Esophagus squamous epithelium (tissue), 4 donors: ENCODE measurements around the gene CTSO.

Experiments
- POLR2A ChIP-seq, 4 donors: fragments of 450-650 bp; IDR thresholded peaks; one replicate each; pipeline ENCODE4 v1.6.1; 2017; ENCODE audit warnings: antibody characterized with exemption in 4 of 4, mild to moderate bottlenecking in 4 of 4, moderate library complexity in 3 of 4
- TF ChIP-seq, protein P1 (sequence below), 6 experiments: fragments of 450-650 bp in 4 of 6; fragments of 200-600 bp in 2 of 6; sonication (generic) in 2 of 6; IDR thresholded peaks; one replicate each; pipeline ENCODE4 v1.5.1; 2016 to 2019; ENCODE audit warnings: antibody characterized with exemption in 6 of 6, mild to moderate bottlenecking in 4 of 6, moderate library complexity in 4 of 6

DNA sequence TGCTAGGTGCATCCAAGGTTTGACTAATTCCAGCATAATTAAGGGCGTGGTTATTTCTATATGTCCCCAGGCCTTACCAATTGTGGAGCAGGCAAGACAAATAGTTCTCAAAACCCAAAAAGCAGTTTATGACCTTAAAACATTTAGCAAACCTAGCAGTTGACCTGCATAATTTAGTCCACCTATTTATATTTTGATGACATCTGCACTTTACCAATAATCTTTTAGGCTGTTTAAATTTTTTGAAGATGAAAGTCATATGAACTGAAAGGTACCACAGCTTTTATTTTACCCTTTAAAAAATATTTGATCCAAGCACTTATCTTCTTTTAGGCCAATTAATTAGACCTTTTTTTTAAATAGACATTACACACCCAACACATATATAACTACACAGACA, 77.8 kb downstream of the CTSO start:
- TF ChIP-seq, protein P1, sequence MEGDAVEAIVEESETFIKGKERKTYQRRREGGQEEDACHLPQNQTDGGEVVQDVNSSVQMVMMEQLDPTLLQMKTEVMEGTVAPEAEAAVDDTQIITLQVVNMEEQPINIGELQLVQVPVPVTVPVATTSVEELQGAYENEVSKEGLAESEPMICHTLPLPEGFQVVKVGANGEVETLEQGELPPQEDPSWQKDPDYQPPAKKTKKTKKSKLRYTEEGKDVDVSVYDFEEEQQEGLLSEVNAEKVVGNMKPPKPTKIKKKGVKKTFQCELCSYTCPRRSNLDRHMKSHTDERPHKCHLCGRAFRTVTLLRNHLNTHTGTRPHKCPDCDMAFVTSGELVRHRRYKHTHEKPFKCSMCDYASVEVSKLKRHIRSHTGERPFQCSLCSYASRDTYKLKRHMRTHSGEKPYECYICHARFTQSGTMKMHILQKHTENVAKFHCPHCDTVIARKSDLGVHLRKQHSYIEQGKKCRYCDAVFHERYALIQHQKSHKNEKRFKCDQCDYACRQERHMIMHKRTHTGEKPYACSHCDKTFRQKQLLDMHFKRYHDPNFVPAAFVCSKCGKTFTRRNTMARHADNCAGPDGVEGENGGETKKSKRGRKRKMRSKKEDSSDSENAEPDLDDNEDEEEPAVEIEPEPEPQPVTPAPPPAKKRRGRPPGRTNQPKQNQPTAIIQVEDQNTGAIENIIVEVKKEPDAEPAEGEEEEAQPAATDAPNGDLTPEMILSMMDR (IDR thresholded peaks at IDR 0.05): no peak
- TF ChIP-seq POLR2A (IDR thresholded peaks at IDR 0.05): no peak
